Measurements from ENCODE around the gene TTC5.
A peak's percentile ranks its signal among the peaks of the same experiment; 100 is the strongest.
"Not testable (repeated sequence)": the region's sequence is repeated elsewhere in the genome, so short reads cannot be mapped to it uniquely, and the experiment has no call there.

The TTC5 gene

GRCh38 chr14:20317720-20318119 is 12.0 kb upstream of the TTC5 start:
- H3K4me3 ChIP-seq (ENCODE audit: low read depth, low read length): no peak overlapping the region
- DNase-seq (ENCODE audit: low read depth): no peak

GRCh38 chr14:20314026-20314425 is 8.3 kb upstream of the TTC5 start:
- H3K4me3 ChIP-seq (ENCODE audit: low read depth, low read length): no peak overlapping the region
- no peak for DNase-seq (ENCODE audit: low read depth)

GRCh38 chr14:20306079-20306423 is 300 bp upstream of the TTC5 start:
- no peak for DNase-seq (ENCODE audit: low read depth)
- no peak overlapping the region for H3K4me3 ChIP-seq (ENCODE audit: low read depth, low read length)

GRCh38 chr14:20302042-20302755 is 3.6 kb downstream of the TTC5 start:
- no peak for DNase-seq (ENCODE audit: low read depth)
- H3K4me3 ChIP-seq (ENCODE audit: low read depth, low read length): no peak overlapping the region

GRCh38 chr14:20295067-20295466 is 10.7 kb downstream of the TTC5 start:
- no peak overlapping the region for H3K4me3 ChIP-seq (ENCODE audit: low read depth, low read length)
- no peak for DNase-seq (ENCODE audit: low read depth)

- H3K4me3 ChIP-seq (ENCODE audit: low read depth, low read length): no peak overlapping the region
- no peak for DNase-seq (ENCODE audit: low read depth)
These were observed 11.1 kb downstream of the TTC5 start for GRCh38 chr14:20294636-20295035.

GRCh38 chr14:20281998-20282397 is 23.8 kb downstream of the TTC5 start:
- H3K4me3 ChIP-seq (ENCODE audit: low read depth, low read length); DNase-seq (ENCODE audit: low read depth): not testable (repeated sequence)

GRCh38 chr14:20280265-20280664 is 25.5 kb downstream of the TTC5 start:
- not testable (repeated sequence) for H3K4me3 ChIP-seq (ENCODE audit: low read depth, low read length); DNase-seq (ENCODE audit: low read depth)

GRCh38 chr14:20278414-20278813 is 27.3 kb downstream of the TTC5 start:
- H3K4me3 ChIP-seq (ENCODE audit: low read depth, low read length): no peak overlapping the region

GRCh38 chr14:20277409-20277808 is 28.3 kb downstream of the TTC5 start:
- DNase-seq (ENCODE audit: low read depth): no peak
- H3K4me3 ChIP-seq (ENCODE audit: low read depth, low read length): no peak overlapping the region

More at GRCh38 chr14:20278414-20278813, 27.3 kb downstream of the TTC5 start:
- no peak for DNase-seq (ENCODE audit: low read depth)

- DNase-seq (ENCODE audit: low read depth): no peak
- H3K4me3 ChIP-seq (ENCODE audit: low read depth, low read length): no peak overlapping the region
These were observed 31.7 kb downstream of the TTC5 start for GRCh38 chr14:20274062-20274461.

GRCh38 chr14:20264361-20264760 is 41.4 kb downstream of the TTC5 start:
- not testable (repeated sequence) for H3K4me3 ChIP-seq (ENCODE audit: low read depth, low read length); DNase-seq (ENCODE audit: low read depth)

- H3K4me3 ChIP-seq (ENCODE audit: low read depth, low read length): no peak overlapping the region
- peak; percentile 72 for DNase-seq (ENCODE audit: low read depth)
These were observed 43.1 kb downstream of the TTC5 start for GRCh38 chr14:20262642-20263128.

GRCh38 chr14:20247646-20248246 is 58.0 kb downstream of the TTC5 start:
- no peak overlapping the region for H3K4me3 ChIP-seq (ENCODE audit: low read depth, low read length)
- DNase-seq (ENCODE audit: low read depth): no peak

Measured in skeletal muscle cell (primary cell).